Activated CD4-positive, alpha-beta memory T cell treated with anti-CD3 and anti-CD28 coated beads for 36 hours (primary cell): ENCODE measurements around the gene TLNRD1. TPM values are rescaled to one million over a fixed set of nuclear protein-coding genes. Genes with fewer than 3 reads are reported as not detected.
"Not testable (repeated sequence)": the region's sequence is repeated elsewhere in the genome, so short reads cannot be mapped to it uniquely, and the experiment has no call there.

Experiments
- CTCF ChIA-PET: fragments of 350-600 bp; sonication (Branson Sonifier 250); formaldehyde crosslinking; loops from one replicate; lab custom pipeline; 2021; ENCODE audit warnings: antibody characterized with exemption, inconsistent platforms; lab: Charles Lee
- POLR2A ChIA-PET: fragments of 350-600 bp; sonication (Branson Sonifier 250); formaldehyde crosslinking; loops from one replicate; lab custom pipeline; 2021; ENCODE audit warnings: antibody characterized with exemption; lab: Charles Lee
- DNase-seq: peaks from one replicate; pipeline ENCODE4 v3.0.0-alpha.2; 2020
- H3K27ac Mint-ChIP-seq: one replicate; pipeline ENCODE4 v1.8.0; 2021; ENCODE audit warnings: mixed read lengths
- H3K27me3 Mint-ChIP-seq: one replicate; pipeline ENCODE4 v1.8.0; 2021; ENCODE audit warnings: mixed read lengths
- H3K36me3 Mint-ChIP-seq: one replicate; pipeline ENCODE4 v1.8.0; 2021; ENCODE audit warnings: mixed read lengths
- H3K4me1 Mint-ChIP-seq: one replicate; pipeline ENCODE4 v1.8.0; 2021; ENCODE audit warnings: low read depth, mixed read lengths
- H3K4me3 Mint-ChIP-seq: one replicate; pipeline ENCODE4 v1.8.0; 2021; ENCODE audit warnings: mild to moderate bottlenecking, mixed read lengths
- H3K9me3 Mint-ChIP-seq: one replicate; pipeline ENCODE4 v1.8.0; 2021; ENCODE audit warnings: mixed read lengths
- intact Hi-C: fragments of 100-400 bp; cut with micrococcal nuclease; formaldehyde crosslinking; loops from one replicate; pipeline ENCODE4 v1.15.1; 2023
- total RNA-seq, 2 experiments: library from RNA; stranded (reverse); gene quantifications; one replicate each; pipeline ENCODE4 v1.2.3, GENCODE V29; 2021

TLNRD1 gene
- total RNA-seq, result 10 to 100 TPM; 23.5 to 25.4 TPM

GRCh38 chr15:81000624-81001151 is at the start of gene TLNRD1:
Gene TLNRD1, plus strand, starts transcription at chr15:81000923. Its CDS starts 1,349 bp downstream, at chr15:81002272.
- Mint-ChIP-seq H3K4me3 (peak within 1 kb of the TSS; percentile 97), H3K9me3 (peaks cover 5% of the 10 kb centered on the region), H3K27me3 (no peaks in the 10 kb centered on the region), H3K27ac (peak within 1 kb of the TSS; percentile 99), H3K36me3 (peaks cover 18% of the 10 kb centered on the region), H3K4me1 (peaks cover 42% of the 10 kb centered on the region)
- POLR2A ChIA-PET, result interaction anchor here (0.7 to 3.0 kb wide), 11 partner anchors 9 to 301 kb away, joined by 3 to 22 read pairs (median 5); no protein-coding TSS in a partner anchor
- CTCF ChIA-PET, result interaction anchor here (0.5 to 6.3 kb wide), 7 partner anchors 10 to 266 kb away, joined by 3 to 53 read pairs (median 4); no protein-coding TSS in a partner anchor
- DNase-seq, result peak; percentile 92
- intact Hi-C loops, result loop anchor here (1.0 to 2.0 kb wide), 4 partner anchors 11 to 1046 kb away; partner anchors contain the start of genes MESD and MEX3B

DNA sequence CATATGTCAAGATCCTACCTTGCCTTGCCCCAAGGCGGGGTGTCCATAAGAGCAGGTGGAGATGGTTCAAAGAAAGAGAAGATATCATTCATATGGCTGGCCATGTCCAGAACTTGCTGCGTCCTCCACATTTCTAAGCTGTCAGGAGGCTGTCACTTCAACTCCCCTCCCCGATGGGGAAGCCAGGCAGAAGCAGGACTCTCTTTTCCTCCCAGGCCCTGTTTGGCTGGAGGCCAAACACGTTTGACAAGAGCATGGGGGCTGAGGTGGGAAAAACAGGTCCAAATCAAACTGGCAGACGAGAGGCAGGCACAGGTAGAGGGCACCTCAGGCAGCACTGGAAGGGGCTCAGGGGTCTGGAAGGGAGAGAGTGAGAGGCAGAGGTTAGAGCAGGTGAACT is 48.8 kb upstream of the TLNRD1 start:
- CTCF ChIA-PET, result no interaction called here
- POLR2A ChIA-PET, result no interaction called here
- Mint-ChIP-seq H3K36me3 (peaks cover 29% of the 10 kb centered on the region), H3K4me3 (no peak overlapping the region), H3K27me3 (no peaks in the 10 kb centered on the region), H3K4me1 (peaks cover 9% of the 10 kb centered on the region), H3K9me3 (no peaks in the 10 kb centered on the region), H3K27ac (no peak overlapping the region)
- intact Hi-C loops, result no loop called here
- DNase-seq, result no peak

DNA sequence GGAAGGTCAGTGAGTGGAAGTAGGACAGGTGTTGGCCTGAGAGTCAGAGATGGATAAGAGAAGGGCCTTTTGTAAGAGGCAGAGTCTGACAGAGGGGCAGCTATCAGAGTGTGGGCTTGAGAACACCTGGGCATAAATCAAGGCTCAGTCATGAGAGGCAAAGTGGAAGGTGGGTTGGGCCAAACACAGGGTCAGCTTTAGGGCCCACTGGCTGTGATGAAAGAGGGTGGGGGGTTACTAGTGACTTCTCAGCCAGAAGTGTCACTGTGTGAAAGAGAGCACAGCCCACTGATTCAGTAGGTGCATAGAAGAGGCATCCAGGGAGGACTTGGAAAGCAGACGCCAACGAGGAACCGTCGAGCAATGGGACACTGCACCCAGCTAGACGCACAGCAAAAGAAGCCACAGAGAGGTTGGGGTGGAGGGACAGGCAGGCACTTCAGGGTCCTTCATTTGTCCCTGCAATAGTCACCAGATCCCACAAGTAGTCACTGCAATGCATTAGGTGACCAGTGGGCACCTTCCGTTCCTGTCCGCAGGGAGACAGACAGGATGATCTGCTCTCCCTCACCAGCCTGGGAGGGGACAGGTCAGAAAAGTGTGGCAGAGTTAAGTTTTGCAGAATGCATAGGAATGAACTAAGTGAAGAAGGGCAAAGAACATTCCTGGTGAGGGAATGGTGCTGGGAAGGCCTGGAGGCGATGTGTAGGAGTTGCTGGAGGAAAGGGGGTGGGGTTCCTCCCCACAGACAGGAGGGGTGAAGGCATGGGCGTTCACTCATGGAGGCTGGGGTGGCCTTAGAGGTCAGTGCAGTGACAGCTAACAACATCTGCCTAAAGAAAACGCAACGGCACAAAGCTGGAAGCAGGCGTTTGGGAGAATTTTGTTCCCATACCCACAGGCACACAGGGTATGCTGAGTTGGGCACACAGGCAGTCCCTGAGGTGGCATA is 47.4 kb upstream of the TLNRD1 start:
- intact Hi-C loops, result no loop called here
- no peak overlapping the region for H3K27ac Mint-ChIP-seq
- CTCF ChIA-PET, result no interaction called here
- H3K27me3 Mint-ChIP-seq, result no peaks in the 10 kb centered on the region
- peaks cover 17% of the 10 kb centered on the region for H3K36me3 Mint-ChIP-seq
- H3K9me3 Mint-ChIP-seq, result no peaks in the 10 kb centered on the region
- no peak for DNase-seq
- H3K4me1 Mint-ChIP-seq, result peaks cover 16% of the 10 kb centered on the region
- H3K4me3 Mint-ChIP-seq, result no peak overlapping the region
- POLR2A ChIA-PET, result no interaction called here

- H3K36me3 Mint-ChIP-seq, result peaks cover 23% of the 10 kb centered on the region
- H3K9me3 Mint-ChIP-seq, result no peaks in the 10 kb centered on the region
- ChIA-PET POLR2A (no interaction called here), CTCF (interaction anchor here (1.0 to 1.6 kb wide), 2 partner anchors 16 to 178 kb away, joined by 6 to 7 read pairs; no protein-coding TSS in a partner anchor)
- H3K4me3 Mint-ChIP-seq, result no peak overlapping the region
- H3K27me3 Mint-ChIP-seq, result no peaks in the 10 kb centered on the region
- peaks cover 16% of the 10 kb centered on the region for H3K4me1 Mint-ChIP-seq
- no peak for DNase-seq
- intact Hi-C loops, result no loop called here
- H3K27ac Mint-ChIP-seq, result no peak overlapping the region
Observed at GRCh38 chr15:80953953-80954778, 46.6 kb upstream of the TLNRD1 start.

DNA sequence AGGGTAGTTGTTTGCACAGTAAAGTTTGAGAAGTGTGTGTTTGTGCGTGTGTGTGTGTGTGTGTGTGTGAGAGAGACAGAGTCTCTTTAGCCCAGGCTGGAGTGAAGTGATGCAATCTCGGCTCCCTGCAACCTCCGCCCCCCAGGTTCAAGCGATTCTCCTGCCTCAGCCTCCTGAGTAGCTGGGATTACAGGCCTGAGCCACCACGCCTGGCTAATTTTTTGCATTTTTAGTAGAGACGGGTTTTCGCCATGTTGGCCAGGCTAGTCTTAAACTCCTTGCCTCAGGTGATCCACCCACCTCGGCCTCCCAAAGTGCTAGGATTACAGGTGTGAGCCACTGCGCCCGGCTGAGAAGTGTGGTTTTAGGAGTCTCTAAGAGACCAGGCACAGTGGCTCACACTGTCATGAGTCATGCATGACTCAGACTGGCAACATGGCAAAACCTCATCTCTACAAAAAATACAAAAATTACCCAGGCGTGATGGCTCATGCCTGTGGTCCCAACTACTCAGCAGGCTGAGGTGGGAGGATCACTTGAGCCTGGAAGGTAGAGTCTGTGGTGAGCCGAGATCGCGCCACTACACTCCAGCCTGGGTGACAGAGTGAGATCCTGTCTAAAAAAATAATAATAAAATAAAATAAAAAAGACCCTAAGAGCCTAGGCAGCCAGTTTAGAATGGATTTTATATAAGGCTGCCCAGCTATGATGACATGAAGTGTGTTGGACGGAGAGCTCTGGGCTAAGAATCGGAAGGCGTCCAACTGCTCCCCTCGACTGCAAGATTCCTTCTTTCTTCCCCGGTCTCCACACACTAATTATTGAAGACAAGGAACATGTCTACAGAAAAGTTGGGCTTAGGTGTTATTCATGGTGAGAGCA is 44.9 kb upstream of the TLNRD1 start:
- intact Hi-C loops, result loop anchor here (5.0 kb wide), 1 partner anchor 174 kb away; no protein-coding TSS in a partner anchor
- H3K4me3 Mint-ChIP-seq, H3K9me3 Mint-ChIP-seq, H3K27me3 Mint-ChIP-seq, H3K27ac Mint-ChIP-seq: not testable (repeated sequence)
- peaks cover 29% of the 10 kb centered on the region for H3K36me3 Mint-ChIP-seq
- peaks cover 16% of the 10 kb centered on the region for H3K4me1 Mint-ChIP-seq
- POLR2A ChIA-PET, result interaction anchor here (0.6 kb wide), 1 partner anchor 41 kb away, joined by 4 read pairs; no protein-coding TSS in a partner anchor
- CTCF ChIA-PET, result interaction anchor here (1.0 to 1.6 kb wide), 2 partner anchors 15 to 179 kb away, joined by 6 to 7 read pairs; no protein-coding TSS in a partner anchor
- DNase-seq, result peak; percentile 82

- H3K36me3 Mint-ChIP-seq, result peaks cover 30% of the 10 kb centered on the region
- no peaks in the 10 kb centered on the region for H3K9me3 Mint-ChIP-seq
- intact Hi-C loops, result loop anchor here (1.0 to 5.0 kb wide), 2 partner anchors 152 to 175 kb away; no protein-coding TSS in a partner anchor
- peaks cover 27% of the 10 kb centered on the region for H3K4me1 Mint-ChIP-seq
- no peak overlapping the region for H3K4me3 Mint-ChIP-seq
- no peak for DNase-seq
- no peak overlapping the region for H3K27ac Mint-ChIP-seq
- ChIA-PET CTCF (interaction anchor here (0.9 to 1.8 kb wide), 3 partner anchors 11 to 309 kb away, joined by 3 to 10 read pairs (median 4); no protein-coding TSS in a partner anchor), POLR2A (no interaction called here)
- H3K27me3 Mint-ChIP-seq, result no peaks in the 10 kb centered on the region
Observed at GRCh38 chr15:80957556-80957955, 43.2 kb upstream of the TLNRD1 start.

GRCh38 chr15:80957976-80958375 is 42.7 kb upstream of the TLNRD1 start:
- H3K4me3 Mint-ChIP-seq, result no peak overlapping the region
- peaks cover 31% of the 10 kb centered on the region for H3K4me1 Mint-ChIP-seq
- ChIA-PET CTCF (interaction anchor here (1.0 to 1.8 kb wide), 2 partner anchors 12 to 308 kb away, joined by 3 to 10 read pairs; no protein-coding TSS in a partner anchor), POLR2A (no interaction called here)
- no peaks in the 10 kb centered on the region for H3K9me3 Mint-ChIP-seq
- intact Hi-C loops, result loop anchor here (1.0 to 5.0 kb wide), 2 partner anchors 153 to 176 kb away; no protein-coding TSS in a partner anchor
- no peak overlapping the region for H3K27ac Mint-ChIP-seq
- H3K27me3 Mint-ChIP-seq, result no peaks in the 10 kb centered on the region
- no peak for DNase-seq
- H3K36me3 Mint-ChIP-seq, result peaks cover 31% of the 10 kb centered on the region

- POLR2A ChIA-PET, result no interaction called here
- H3K27me3 Mint-ChIP-seq, result no peaks in the 10 kb centered on the region
- no peak overlapping the region for H3K27ac Mint-ChIP-seq
- H3K9me3 Mint-ChIP-seq, result no peaks in the 10 kb centered on the region
- no peak for DNase-seq
- intact Hi-C loops, result loop anchor here (5.0 kb wide), 1 partner anchor 177 kb away; no protein-coding TSS in a partner anchor
- CTCF ChIA-PET, result interaction anchor here (0.9 to 1.3 kb wide), 3 partner anchors 11 to 307 kb away, joined by 3 to 10 read pairs (median 7); no protein-coding TSS in a partner anchor
- peaks cover 30% of the 10 kb centered on the region for H3K36me3 Mint-ChIP-seq
- no peak overlapping the region for H3K4me3 Mint-ChIP-seq
- H3K4me1 Mint-ChIP-seq, result peaks cover 32% of the 10 kb centered on the region
Observed at GRCh38 chr15:80958818-80959495, 41.8 kb upstream of the TLNRD1 start.

- POLR2A ChIA-PET, H3K27ac Mint-ChIP-seq, H3K9me3 Mint-ChIP-seq, DNase-seq, CTCF ChIA-PET, intact Hi-C loops, H3K4me3 Mint-ChIP-seq, H3K27me3 Mint-ChIP-seq: not testable (repeated sequence)
- Mint-ChIP-seq H3K4me1 (peaks cover 22% of the 10 kb centered on the region), H3K36me3 (peaks cover 37% of the 10 kb centered on the region)
Observed at GRCh38 chr15:80965454-80965853, 35.3 kb upstream of the TLNRD1 start.
